OCI-LY7 (cell line): ENCODE results near the gene EVA1B.

Experiments
- CTCF ChIP-seq: fragments of 200-600 bp; sonication (generic); conservative IDR thresholded peaks from 2 replicates; pipeline ENCODE4 v1.5.1; 2014; ENCODE audit warnings: mild to moderate bottlenecking, antibody characterized with exemption, low read length, moderate library complexity, mixed read lengths
- EZH2phosphoT487 ChIP-seq: fragments of 200-600 bp; sonication (generic); IDR thresholded peaks from 2 replicates; pipeline ENCODE4 v1.6.1; 2018; ENCODE audit warnings: low read depth, borderline replicate concordance, mild to moderate bottlenecking, mixed run types, antibody characterized with exemption, low read length, moderate library complexity, mixed read lengths

GRCh38 chr1:36350659-36351226 is 27.3 kb upstream of the EVA1B start:
- TF ChIP-seq CTCF (no peak), EZH2phosphoT487 (no peak)
